HepG2 (cell line): Measurements from ENCODE around the gene TMX2. TPM values are rescaled to one million over a fixed set of nuclear protein-coding genes. Genes with fewer than 3 reads are reported as not detected.

Source experiments
- ATAC-seq: fragments of 200-7000 bp; cut with Tn5 transposase; 3 replicates; pipeline ENCODE4 v1.9.1; 2020; ENCODE audit warnings: mild to moderate bottlenecking, moderate library complexity
- BruUV-seq: library from RNA; stranded (reverse); fragments of 400-500 nt; replicated peaks from 2 replicates; lab custom pipeline; 2021; lab: Mats Ljungman, UMichigan
- CTCF ChIA-PET: fragments of 300-600 bp; formaldehyde crosslinking; extraction: SDS; loops from one replicate; lab custom pipeline; 2021; ENCODE audit warnings: low total read pairs, inconsistent platforms, low intra/inter-chr PET ratio; lab: Yijun Ruan, JAX
- POLR2A ChIA-PET: fragments of 350-600 bp; sonication (Branson Sonifier 250); formaldehyde crosslinking; loops from one replicate; lab custom pipeline; 2020; ENCODE audit warnings: antibody characterized with exemption, inconsistent platforms; lab: Yijun Ruan, JAX
- DNase-seq: peaks from one replicate; pipeline ENCODE4 v3.0.0-alpha.2; 2015; ENCODE audit warnings: low spot score
- FAIRE-seq: peaks from 3 replicates; lab custom pipeline; 2011; peaks lifted over from hg19 to GRCh38; lab: Jason Lieb, UNC
- H2AFZ ChIP-seq: one replicate; pipeline ENCODE4 v1.6.1; 2011; ENCODE audit warnings: low read length, inconsistent platforms
- H3K27ac ChIP-seq: fragments of 300-600 bp; 3 replicates; pipeline ENCODE4 v1.8.0; 2011; ENCODE audit warnings: mixed run types, mild to moderate bottlenecking, mixed read lengths, low read length, inconsistent platforms; ENCODE audit not compliant: insufficient read depth; ENCODE audit errors: extremely low read length
- H3K27me3 ChIP-seq, 2 experiments: fragments of 200-600 bp in 1 of 2; 2 replicates in 1 of 2; 3 replicates in 1 of 2; pipeline versions ENCODE4 v1.6.0 to v1.8.0; 2011; ENCODE audit warnings: low read length in 2 of 2, mild to moderate bottlenecking in 2 of 2, moderate library complexity in 2 of 2, inconsistent platforms in 1 of 2; ENCODE audit not compliant: insufficient read depth in 2 of 2, control insufficient read depth in 1 of 2
- H3K36me3 ChIP-seq, 2 experiments: fragments of 200-600 bp in 1 of 2; replicated peaks in 1 of 2; 2 replicates in 1 of 2; 3 replicates in 1 of 2; pipeline versions ENCODE4 v1.5.1 to v1.8.0; 2011; ENCODE audit warnings: low read length in 2 of 2, inconsistent platforms in 1 of 2; ENCODE audit not compliant: insufficient read depth in 2 of 2, control insufficient read depth in 1 of 2
- H3K4me1 ChIP-seq: 2 replicates; pipeline ENCODE4 v1.5.1; 2012; ENCODE audit warnings: low read length, inconsistent platforms; ENCODE audit not compliant: insufficient read depth
- H3K4me2 ChIP-seq: 2 replicates; pipeline ENCODE4 v1.6.0; 2011; ENCODE audit warnings: low read depth, low read length, inconsistent platforms
- H3K4me3 ChIP-seq, 3 experiments: fragments of 200-600 bp in 1 of 3; sonication (generic), shearing (Covaris generic) in 1 of 3; replicated peaks in 1 of 3; 2 replicates each; pipeline ENCODE4 v1.5.1; 2011 to 2016; ENCODE audit warnings: low read length in 3 of 3, inconsistent platforms in 2 of 3, low read depth in 2 of 3, mild to moderate bottlenecking in 2 of 3, control low read depth in 1 of 3, mixed read lengths in 1 of 3; ENCODE audit not compliant: insufficient read depth in 1 of 3
- H3K79me2 ChIP-seq: one replicate; pipeline ENCODE4 v1.6.1; 2011; ENCODE audit warnings: low read length, inconsistent platforms; ENCODE audit not compliant: insufficient read depth
- H3K9ac ChIP-seq: 2 replicates; pipeline ENCODE4 v1.6.0; 2011; ENCODE audit warnings: mild to moderate bottlenecking, low read depth, low read length, inconsistent platforms; ENCODE audit not compliant: insufficient read depth
- H3K9me3 ChIP-seq: 2 replicates; pipeline ENCODE4 v1.5.1; 2012; ENCODE audit warnings: mild to moderate bottlenecking, low read length
- H4K20me1 ChIP-seq: 2 replicates; pipeline ENCODE4 v1.6.0; 2011; ENCODE audit warnings: inconsistent platforms, mild to moderate bottlenecking, low read length, moderate library complexity; ENCODE audit not compliant: insufficient read depth
- CHCHD3 ChIP-seq: sonication (generic); formaldehyde crosslinking; IDR thresholded peaks from 2 replicates; pipeline ENCODE4 v1.8.0; 2022; ENCODE audit warnings: mild to moderate bottlenecking, missing genetic modification reagents, moderate library complexity
- HIVEP1 ChIP-seq: sonication (generic); formaldehyde crosslinking; IDR thresholded peaks from 2 replicates; pipeline ENCODE4 v1.4.0; 2020; ENCODE audit warnings: mild to moderate bottlenecking, missing genetic modification reagents
- SIN3A ChIP-seq: IDR thresholded peaks from 2 replicates; pipeline ENCODE4 v1.6.1; 2011; ENCODE audit warnings: low read depth, mild to moderate bottlenecking, control low read depth, low read length, borderline replicate concordance
- ZNF577 ChIP-seq: sonication (generic); formaldehyde crosslinking; IDR thresholded peaks from 2 replicates; pipeline ENCODE4 v1.4.0; 2020; ENCODE audit warnings: mild to moderate bottlenecking, low read depth, missing genetic modification reagents, borderline replicate concordance
- ZNF850 ChIP-seq: sonication (generic); formaldehyde crosslinking; conservative IDR thresholded peaks from 2 replicates; pipeline ENCODE4 v1.9.0; 2021; ENCODE audit warnings: mild to moderate bottlenecking, missing genetic modification reagents
- WGBS: methylation state at CpG from one replicate; pipeline ENCODE4 v1.1.6; 2017; ENCODE audit warnings: low lambda C conversion rate; 5-methylcytosine and 5-hydroxymethylcytosine counted together
- in situ Hi-C: cut with HindIII; loops from 2 replicates; pipeline ENCODE4 v1.10.0; 2017; ENCODE audit warnings: low pct_unique_long_range_greater_than_20kb; ENCODE audit not compliant: extremely low pct_ligation_motif_present
- intact Hi-C: fragments of 100-400 bp; cut with micrococcal nuclease; formaldehyde crosslinking; loops from one replicate; pipeline ENCODE4 v1.10.0; 2022; ENCODE audit not compliant: unreplicated experiment
- polyA plus RNA-seq, 8 experiments: library from polyadenylated mRNA; depleted of rRNA in 3 of 8; stranded (reverse) in 7 of 8; unstranded in 1 of 8; fragments of >200 nt; fragmentation: Illumina TruSeq in 4 of 8; extraction: Trizol in 4 of 8; gene quantifications; 2 replicates each; pipeline versions ENCODE4 v1.2.1 to v1.2.3, GENCODE V29; 2011 to 2016; ENCODE audit warnings: low read depth in 4 of 8, missing spikeins in 1 of 8, mixed read lengths in 1 of 8; ENCODE audit not compliant: insufficient read depth in 1 of 8
- total RNA-seq, 5 experiments: library from RNA; depleted of rRNA; stranded (reverse); fragments of >200 nt; fragmentation: Illumina TruSeq; extraction: Trizol; gene quantifications; 2 replicates each; pipeline ENCODE4 v1.2.3, GENCODE V29; 2016; ENCODE audit warnings: low read depth in 1 of 5
- TF ChIP-seq, protein P1 (sequence below): sonication (generic); formaldehyde crosslinking; IDR thresholded peaks from 2 replicates; pipeline ENCODE4 v1.5.0; 2020; ENCODE audit warnings: mild to moderate bottlenecking, missing genetic modification reagents, borderline replicate concordance
- TF ChIP-seq, protein P2 (sequence below): sonication (generic); formaldehyde crosslinking; IDR thresholded peaks from 2 replicates; pipeline ENCODE4 v1.4.0; 2020; ENCODE audit warnings: missing genetic modification reagents, mild to moderate bottlenecking, borderline replicate concordance
- TF ChIP-seq, protein P3 (sequence below): sonication (generic); formaldehyde crosslinking; IDR thresholded peaks from 2 replicates; pipeline ENCODE4 v1.5.1; 2020; ENCODE audit warnings: missing genetic modification reagents, mild to moderate bottlenecking, borderline replicate concordance

TMX2 gene
- total and polyA plus RNA-seq, 2 of the 13 experiments (the other 11 are each of a cell fraction or from before 2014, with no cell fraction given) = 84.5 to 129 TPM

DNA sequence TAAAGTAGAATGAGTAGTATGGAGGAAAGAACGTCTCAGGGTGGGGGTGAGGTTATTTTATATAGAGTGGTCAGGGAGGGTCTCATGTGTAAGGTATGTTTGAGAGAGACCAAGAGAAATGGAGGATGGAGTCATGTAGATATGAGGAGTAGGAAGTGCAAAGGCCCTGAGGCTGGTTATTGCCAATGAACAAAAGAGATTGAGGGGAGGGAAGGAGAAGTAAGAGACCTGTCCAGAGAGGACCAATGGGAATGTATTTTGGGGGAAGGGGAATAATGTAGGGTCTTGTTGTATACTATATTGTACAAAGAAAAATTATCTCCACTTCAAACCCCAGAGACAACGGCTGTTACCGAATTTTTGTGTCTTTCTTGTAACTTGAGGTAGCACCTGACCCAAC lies 59.0 kb downstream of the TMX2 start:
- 93% methylated on average over 3 of the region's 3 CpGs for WGBS
- no peak overlapping the region for H3K9ac ChIP-seq
- H3K9me3 ChIP-seq = no peaks in the 10 kb centered on the region
- H3K4me3 ChIP-seq = no peak overlapping the region
- DNase-seq (no peak), ATAC-seq (no peak), FAIRE-seq (no peak)
- no peak overlapping the region for H2AFZ ChIP-seq
- peaks cover 0 to 6% of the 10 kb centered on the region in 2 experiments; a peak in 4 of 5 replicates for H3K36me3 ChIP-seq
- H3K27ac ChIP-seq = no peak overlapping the region
- TF ChIP-seq ZNF577 (CRISPR knock-in tag) = no peak
- TF ChIP-seq ZNF850 (CRISPR knock-in tag) = no peak
- TF ChIP-seq CHCHD3 (CRISPR knock-in tag) = no peak
- TF ChIP-seq, protein P1, sequence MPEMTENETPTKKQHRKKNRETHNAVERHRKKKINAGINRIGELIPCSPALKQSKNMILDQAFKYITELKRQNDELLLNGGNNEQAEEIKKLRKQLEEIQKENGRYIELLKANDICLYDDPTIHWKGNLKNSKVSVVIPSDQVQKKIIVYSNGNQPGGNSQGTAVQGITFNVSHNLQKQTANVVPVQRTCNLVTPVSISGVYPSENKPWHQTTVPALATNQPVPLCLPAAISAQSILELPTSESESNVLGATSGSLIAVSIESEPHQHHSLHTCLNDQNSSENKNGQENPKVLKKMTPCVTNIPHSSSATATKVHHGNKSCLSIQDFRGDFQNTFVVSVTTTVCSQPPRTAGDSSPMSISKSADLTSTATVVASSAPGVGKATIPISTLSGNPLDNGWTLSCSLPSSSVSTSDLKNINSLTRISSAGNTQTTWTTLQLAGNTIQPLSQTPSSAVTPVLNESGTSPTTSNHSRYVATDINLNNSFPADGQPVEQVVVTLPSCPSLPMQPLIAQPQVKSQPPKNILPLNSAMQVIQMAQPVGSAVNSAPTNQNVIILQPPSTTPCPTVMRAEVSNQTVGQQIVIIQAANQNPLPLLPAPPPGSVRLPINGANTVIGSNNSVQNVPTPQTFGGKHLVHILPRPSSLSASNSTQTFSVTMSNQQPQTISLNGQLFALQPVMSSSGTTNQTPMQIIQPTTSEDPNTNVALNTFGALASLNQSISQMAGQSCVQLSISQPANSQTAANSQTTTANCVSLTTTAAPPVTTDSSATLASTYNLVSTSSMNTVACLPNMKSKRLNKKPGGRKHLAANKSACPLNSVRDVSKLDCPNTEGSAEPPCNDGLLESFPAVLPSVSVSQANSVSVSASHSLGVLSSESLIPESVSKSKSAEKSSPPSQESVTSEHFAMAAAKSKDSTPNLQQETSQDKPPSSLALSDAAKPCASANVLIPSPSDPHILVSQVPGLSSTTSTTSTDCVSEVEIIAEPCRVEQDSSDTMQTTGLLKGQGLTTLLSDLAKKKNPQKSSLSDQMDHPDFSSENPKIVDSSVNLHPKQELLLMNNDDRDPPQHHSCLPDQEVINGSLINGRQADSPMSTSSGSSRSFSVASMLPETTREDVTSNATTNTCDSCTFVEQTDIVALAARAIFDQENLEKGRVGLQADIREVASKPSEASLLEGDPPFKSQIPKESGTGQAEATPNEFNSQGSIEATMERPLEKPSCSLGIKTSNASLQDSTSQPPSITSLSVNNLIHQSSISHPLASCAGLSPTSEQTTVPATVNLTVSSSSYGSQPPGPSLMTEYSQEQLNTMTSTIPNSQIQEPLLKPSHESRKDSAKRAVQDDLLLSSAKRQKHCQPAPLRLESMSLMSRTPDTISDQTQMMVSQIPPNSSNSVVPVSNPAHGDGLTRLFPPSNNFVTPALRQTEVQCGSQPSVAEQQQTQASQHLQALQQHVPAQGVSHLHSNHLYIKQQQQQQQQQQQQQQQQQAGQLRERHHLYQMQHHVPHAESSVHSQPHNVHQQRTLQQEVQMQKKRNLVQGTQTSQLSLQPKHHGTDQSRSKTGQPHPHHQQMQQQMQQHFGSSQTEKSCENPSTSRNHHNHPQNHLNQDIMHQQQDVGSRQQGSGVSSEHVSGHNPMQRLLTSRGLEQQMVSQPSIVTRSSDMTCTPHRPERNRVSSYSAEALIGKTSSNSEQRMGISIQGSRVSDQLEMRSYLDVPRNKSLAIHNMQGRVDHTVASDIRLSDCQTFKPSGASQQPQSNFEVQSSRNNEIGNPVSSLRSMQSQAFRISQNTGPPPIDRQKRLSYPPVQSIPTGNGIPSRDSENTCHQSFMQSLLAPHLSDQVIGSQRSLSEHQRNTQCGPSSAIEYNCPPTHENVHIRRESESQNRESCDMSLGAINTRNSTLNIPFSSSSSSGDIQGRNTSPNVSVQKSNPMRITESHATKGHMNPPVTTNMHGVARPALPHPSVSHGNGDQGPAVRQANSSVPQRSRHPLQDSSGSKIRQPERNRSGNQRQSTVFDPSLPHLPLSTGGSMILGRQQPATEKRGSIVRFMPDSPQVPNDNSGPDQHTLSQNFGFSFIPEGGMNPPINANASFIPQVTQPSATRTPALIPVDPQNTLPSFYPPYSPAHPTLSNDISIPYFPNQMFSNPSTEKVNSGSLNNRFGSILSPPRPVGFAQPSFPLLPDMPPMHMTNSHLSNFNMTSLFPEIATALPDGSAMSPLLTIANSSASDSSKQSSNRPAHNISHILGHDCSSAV (CRISPR knock-in tag) = no peak
- TF ChIP-seq, protein P2, sequence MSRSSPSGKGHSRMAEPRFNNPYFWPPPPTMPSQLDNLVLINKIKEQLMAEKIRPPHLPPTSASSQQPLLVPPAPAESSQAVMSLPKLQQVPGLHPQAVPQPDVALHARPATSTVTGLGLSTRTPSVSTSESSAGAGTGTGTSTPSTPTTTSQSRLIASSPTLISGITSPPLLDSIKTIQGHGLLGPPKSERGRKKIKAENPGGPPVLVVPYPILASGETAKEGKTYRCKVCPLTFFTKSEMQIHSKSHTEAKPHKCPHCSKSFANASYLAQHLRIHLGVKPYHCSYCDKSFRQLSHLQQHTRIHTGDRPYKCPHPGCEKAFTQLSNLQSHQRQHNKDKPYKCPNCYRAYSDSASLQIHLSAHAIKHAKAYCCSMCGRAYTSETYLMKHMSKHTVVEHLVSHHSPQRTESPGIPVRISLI (CRISPR knock-in tag) = no peak
- TF ChIP-seq SIN3A = no peak
- no peak for TF ChIP-seq HIVEP1 (CRISPR knock-in tag)
- TF ChIP-seq, protein P3, sequence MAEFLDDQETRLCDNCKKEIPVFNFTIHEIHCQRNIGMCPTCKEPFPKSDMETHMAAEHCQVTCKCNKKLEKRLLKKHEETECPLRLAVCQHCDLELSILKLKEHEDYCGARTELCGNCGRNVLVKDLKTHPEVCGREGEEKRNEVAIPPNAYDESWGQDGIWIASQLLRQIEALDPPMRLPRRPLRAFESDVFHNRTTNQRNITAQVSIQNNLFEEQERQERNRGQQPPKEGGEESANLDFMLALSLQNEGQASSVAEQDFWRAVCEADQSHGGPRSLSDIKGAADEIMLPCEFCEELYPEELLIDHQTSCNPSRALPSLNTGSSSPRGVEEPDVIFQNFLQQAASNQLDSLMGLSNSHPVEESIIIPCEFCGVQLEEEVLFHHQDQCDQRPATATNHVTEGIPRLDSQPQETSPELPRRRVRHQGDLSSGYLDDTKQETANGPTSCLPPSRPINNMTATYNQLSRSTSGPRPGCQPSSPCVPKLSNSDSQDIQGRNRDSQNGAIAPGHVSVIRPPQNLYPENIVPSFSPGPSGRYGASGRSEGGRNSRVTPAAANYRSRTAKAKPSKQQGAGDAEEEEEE = no peak
- H4K20me1 ChIP-seq = peaks cover 62% of the 10 kb centered on the region
- CTCF ChIA-PET = no interaction called here
- peaks cover 92% of the 10 kb centered on the region for H3K79me2 ChIP-seq
- H3K27me3 ChIP-seq = no peaks in the 10 kb centered on the region
- POLR2A ChIA-PET = interaction anchor here (0.7 to 11.1 kb wide), 2 partner anchors 7 to 9 kb away, joined by 3 to 215 read pairs; partner anchors contain the start of gene CTNND1
- in situ Hi-C loops = no loop called here
- intact Hi-C loops = no loop called here
- peak overlapping the region; percentile 12; the same call in 1 of the 2 replicates for H3K4me2 ChIP-seq
- BruUV-seq = no TSS peak
- H3K4me1 ChIP-seq = peaks cover 96% of the 10 kb centered on the region
